ENCODE measurements around the gene CASP5.

DNA sequence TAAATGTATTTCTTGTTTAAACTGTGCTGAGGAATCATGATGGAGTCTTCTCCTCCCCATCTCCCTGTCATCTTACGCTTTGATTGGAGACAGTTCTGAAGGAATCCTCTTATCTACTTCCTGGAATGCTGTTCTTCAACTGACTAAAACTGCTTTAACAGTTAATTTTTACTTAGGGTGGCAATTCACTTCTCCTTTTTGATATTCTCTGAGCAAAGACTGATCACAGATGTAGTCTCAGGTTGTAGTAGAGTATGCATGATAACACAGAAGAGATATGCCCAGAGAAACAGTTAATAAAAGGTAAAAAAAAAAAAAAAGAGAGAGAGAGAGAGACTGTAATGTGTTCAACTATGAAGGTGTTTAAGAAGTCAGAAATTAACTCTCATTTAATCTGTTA is 1.4 kb upstream of the CASP5 start:
- TF ChIP-seq GATA3 (IDR thresholded peaks at IDR 0.05; ENCODE audit: low read depth, low read length) (no peak), GATA2 (IDR thresholded peaks at IDR 0.05; ENCODE audit: low read depth, low read length) (no peak)

Measured in SH-SY5Y (cell line).